Peyer's patch (tissue), 4 donors: Measurements from ENCODE around the gene SLC30A9. TPM values are rescaled to one million over a fixed set of nuclear protein-coding genes. Genes with fewer than 3 reads are reported as not detected.

Experiments
- DNase-seq, 3 donors: peaks; one replicate each; pipeline ENCODE4 v3.0.0-alpha.2; 2017 to 2019
- H3K27ac ChIP-seq, 4 donors: fragments of 200-600 bp; sonication (generic); one replicate each; pipeline ENCODE4 v1.5.1; 2016 to 2019
- H3K27me3 ChIP-seq, 2 donors: fragments of 200-600 bp; sonication (generic); one replicate each; pipeline ENCODE4 v1.5.1; 2019
- H3K36me3 ChIP-seq, 3 donors: fragments of 200-600 bp; sonication (generic); one replicate each; pipeline ENCODE4 v1.5.1; 2016 to 2019
- H3K4me1 ChIP-seq, 4 donors: fragments of 200-600 bp; sonication (generic); one replicate each; pipeline ENCODE4 v1.5.1; 2016 to 2019
- H3K4me3 ChIP-seq, 4 donors: fragments of 200-600 bp; sonication (generic); 1 replicate in 3 of 4; 2 replicates in 1 of 4; pipeline ENCODE4 v1.5.1; 2016 to 2019; ENCODE audit warnings: mild to moderate bottlenecking in 1 of 4
- H3K9me3 ChIP-seq, 4 donors: fragments of 200-600 bp; sonication (generic); one replicate each; pipeline ENCODE4 v1.5.1; 2016 to 2019; ENCODE audit warnings: mild to moderate bottlenecking in 1 of 4
- POLR2A ChIP-seq, 2 donors: fragments of 450-650 bp; IDR thresholded peaks; one replicate each; pipeline ENCODE4 v1.5.1; 2017; ENCODE audit warnings: antibody characterized with exemption in 2 of 2, mild to moderate bottlenecking in 2 of 2, moderate library complexity in 2 of 2
- total RNA-seq, 4 donors: library from RNA; depleted of rRNA; stranded (reverse); fragments of >200 nt; gene quantifications; one replicate each; pipeline ENCODE4 v1.1.0, GENCODE V29; 2016
- TF ChIP-seq, protein P1 (sequence below), 6 experiments: fragments of 450-650 bp in 4 of 6; fragments of 200-600 bp in 2 of 6; sonication (generic) in 1 of 6; IDR thresholded peaks; one replicate each; pipeline ENCODE4 v1.5.1; 2017 to 2019; ENCODE audit warnings: antibody characterized with exemption in 6 of 6, mild to moderate bottlenecking in 3 of 6, moderate library complexity in 1 of 6

Gene SLC30A9
- total RNA-seq, 4 donors from 2014 or later, result 51.3 to 61.1 (median 56.6) TPM

DNA sequence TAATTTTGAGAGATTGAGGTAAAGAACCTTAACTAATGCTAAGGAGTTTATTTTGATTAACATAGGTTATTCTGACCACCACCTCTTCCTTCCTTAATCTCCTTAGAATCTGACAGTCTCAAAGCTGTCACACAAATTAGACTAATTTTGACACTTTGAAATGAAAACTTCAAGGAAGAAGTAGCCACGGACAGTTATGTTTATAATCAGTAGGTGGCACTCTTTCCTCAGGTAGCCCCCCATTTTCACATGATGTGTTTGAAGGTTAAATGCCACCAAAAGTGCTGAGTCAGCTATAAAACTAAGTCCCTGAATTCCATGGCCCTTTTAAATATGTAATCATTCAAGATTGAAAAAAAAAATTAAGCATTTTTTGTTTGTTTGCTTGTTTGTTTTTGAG is 32.7 kb upstream of the SLC30A9 start:
- no peak for TF ChIP-seq POLR2A (IDR thresholded peaks at IDR 0.05)
- TF ChIP-seq, protein P1, sequence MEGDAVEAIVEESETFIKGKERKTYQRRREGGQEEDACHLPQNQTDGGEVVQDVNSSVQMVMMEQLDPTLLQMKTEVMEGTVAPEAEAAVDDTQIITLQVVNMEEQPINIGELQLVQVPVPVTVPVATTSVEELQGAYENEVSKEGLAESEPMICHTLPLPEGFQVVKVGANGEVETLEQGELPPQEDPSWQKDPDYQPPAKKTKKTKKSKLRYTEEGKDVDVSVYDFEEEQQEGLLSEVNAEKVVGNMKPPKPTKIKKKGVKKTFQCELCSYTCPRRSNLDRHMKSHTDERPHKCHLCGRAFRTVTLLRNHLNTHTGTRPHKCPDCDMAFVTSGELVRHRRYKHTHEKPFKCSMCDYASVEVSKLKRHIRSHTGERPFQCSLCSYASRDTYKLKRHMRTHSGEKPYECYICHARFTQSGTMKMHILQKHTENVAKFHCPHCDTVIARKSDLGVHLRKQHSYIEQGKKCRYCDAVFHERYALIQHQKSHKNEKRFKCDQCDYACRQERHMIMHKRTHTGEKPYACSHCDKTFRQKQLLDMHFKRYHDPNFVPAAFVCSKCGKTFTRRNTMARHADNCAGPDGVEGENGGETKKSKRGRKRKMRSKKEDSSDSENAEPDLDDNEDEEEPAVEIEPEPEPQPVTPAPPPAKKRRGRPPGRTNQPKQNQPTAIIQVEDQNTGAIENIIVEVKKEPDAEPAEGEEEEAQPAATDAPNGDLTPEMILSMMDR (IDR thresholded peaks at IDR 0.05), result peak in 3 of 6 experiments; percentile 37 to 39 (median 38)
- no peak overlapping the region for H3K4me3 ChIP-seq
- no peaks in the 10 kb centered on the region for H3K27me3 ChIP-seq
- H3K4me1 ChIP-seq, result no peaks in the 10 kb centered on the region
- H3K9me3 ChIP-seq, result no peaks in the 10 kb centered on the region
- H3K36me3 ChIP-seq, result peaks cover 0 to 33% (median 0%) of the 10 kb centered on the region in 3 donors
- H3K27ac ChIP-seq, result no peak overlapping the region
- DNase-seq, result no peak

DNA sequence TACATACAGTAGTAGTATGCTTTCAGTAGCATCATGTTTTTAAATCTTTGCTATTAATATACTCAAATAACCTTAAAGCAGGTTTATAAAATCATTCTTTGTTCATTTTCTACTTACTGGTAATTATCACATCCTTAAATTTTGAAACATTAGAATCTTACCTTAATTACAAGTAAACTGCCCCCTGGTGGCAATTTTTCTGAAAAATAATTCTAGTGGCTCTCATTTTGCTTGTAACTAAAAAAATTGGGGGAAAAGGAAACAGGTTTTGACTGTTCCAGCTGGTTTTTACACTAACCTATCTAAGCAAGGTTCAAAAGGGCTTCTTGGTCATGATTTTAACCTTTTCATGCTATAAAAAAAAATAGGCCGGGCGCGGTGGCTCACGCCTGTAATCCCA is 27.2 kb upstream of the SLC30A9 start:
- no peaks in the 10 kb centered on the region for H3K9me3 ChIP-seq
- H3K4me3 ChIP-seq, result no peak overlapping the region
- DNase-seq, result no peak
- H3K27ac ChIP-seq, result no peak overlapping the region
- no peaks in the 10 kb centered on the region for H3K27me3 ChIP-seq
- H3K36me3 ChIP-seq, result no peaks in the 10 kb centered on the region
- no peaks in the 10 kb centered on the region for H3K4me1 ChIP-seq
- TF ChIP-seq POLR2A (IDR thresholded peaks at IDR 0.05), result no peak
- TF ChIP-seq, protein P1 (IDR thresholded peaks at IDR 0.05), result peak in 2 of 6 experiments; percentile 4 to 34

DNA sequence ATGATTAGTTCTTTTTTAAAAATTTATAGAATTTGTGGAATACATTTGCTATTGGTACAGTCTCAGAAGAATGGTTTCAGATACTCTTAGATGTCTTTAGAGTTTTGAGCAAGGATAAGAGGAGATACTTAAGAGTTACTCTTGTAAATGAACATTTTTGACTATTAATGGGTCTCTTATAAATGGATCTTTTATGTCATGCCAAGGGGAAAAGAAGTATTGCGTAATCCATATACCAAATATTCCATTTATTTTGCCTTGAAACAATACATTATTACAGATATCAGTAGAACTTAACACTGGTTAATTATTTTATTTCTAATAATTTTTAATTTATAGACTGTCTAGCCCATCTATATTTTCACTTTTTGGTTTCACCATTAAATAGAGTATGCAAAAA is 25.9 kb upstream of the SLC30A9 start:
- Histone ChIP-seq H3K4me3 (no peak overlapping the region), H3K9me3 (peaks cover 0 to 8% (median 0%) of the 10 kb centered on the region in 4 donors), H3K4me1 (no peaks in the 10 kb centered on the region), H3K27ac (no peak overlapping the region), H3K36me3 (no peaks in the 10 kb centered on the region), H3K27me3 (no peaks in the 10 kb centered on the region)
- DNase-seq, result no peak
- TF ChIP-seq, protein P1 (IDR thresholded peaks at IDR 0.05), result no peak
- TF ChIP-seq POLR2A (IDR thresholded peaks at IDR 0.05), result no peak

- no peaks in the 10 kb centered on the region for H3K27me3 ChIP-seq
- no peak for DNase-seq
- H3K36me3 ChIP-seq, result no peaks in the 10 kb centered on the region
- no peaks in the 10 kb centered on the region for H3K4me1 ChIP-seq
- no peak for TF ChIP-seq POLR2A (IDR thresholded peaks at IDR 0.05)
- TF ChIP-seq, protein P1 (IDR thresholded peaks at IDR 0.05), result no peak
- H3K4me3 ChIP-seq, result no peak overlapping the region
- H3K9me3 ChIP-seq, result peaks cover 0 to 8% (median 0%) of the 10 kb centered on the region in 4 donors
- no peak overlapping the region for H3K27ac ChIP-seq
Measured at GRCh38 chr4:41967392-41967791, 22.9 kb upstream of the SLC30A9 start.

- Histone ChIP-seq H3K27me3 (no peaks in the 10 kb centered on the region), H3K4me1 (no peaks in the 10 kb centered on the region), H3K4me3 (no peak overlapping the region), H3K9me3 (peaks cover 0 to 8% (median 0%) of the 10 kb centered on the region in 4 donors), H3K36me3 (no peaks in the 10 kb centered on the region), H3K27ac (no peak overlapping the region)
- no peak for TF ChIP-seq POLR2A (IDR thresholded peaks at IDR 0.05)
- TF ChIP-seq, protein P1 (IDR thresholded peaks at IDR 0.05), result no peak
- DNase-seq, result no peak
Measured at GRCh38 chr4:41969671-41970070, 20.7 kb upstream of the SLC30A9 start.

DNA sequence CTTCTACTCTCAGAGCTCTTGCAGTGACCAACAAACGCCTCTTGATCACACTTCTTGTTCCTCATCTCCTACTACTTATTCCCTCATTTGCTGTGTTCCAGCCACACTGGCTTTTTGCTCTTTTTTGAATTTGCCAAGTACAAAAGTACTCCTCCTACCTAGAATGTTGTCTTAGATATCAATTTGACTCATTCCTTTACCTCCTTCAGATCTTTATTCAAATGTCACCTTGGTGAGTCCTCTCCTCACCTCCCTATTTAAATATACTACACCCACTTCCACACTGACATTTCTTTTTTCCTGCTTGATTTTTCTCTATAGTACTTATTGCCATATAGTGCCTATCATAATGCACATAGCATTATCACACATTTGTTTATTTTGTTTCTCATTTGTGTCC is 15.0 kb upstream of the SLC30A9 start:
- Histone ChIP-seq H3K9me3 (no peaks in the 10 kb centered on the region), H3K27ac (no peak overlapping the region), H3K27me3 (no peaks in the 10 kb centered on the region), H3K36me3 (no peaks in the 10 kb centered on the region), H3K4me1 (no peaks in the 10 kb centered on the region), H3K4me3 (no peak overlapping the region)
- TF ChIP-seq POLR2A (IDR thresholded peaks at IDR 0.05), result no peak
- TF ChIP-seq, protein P1 (IDR thresholded peaks at IDR 0.05), result no peak
- no peak for DNase-seq
